IPS DF 6.9 (cell line): ENCODE measurements around the gene PLCB3.

ENCODE experiments used
- DNase-seq: peaks from one replicate; pipeline ENCODE4 v3.0.0-alpha.2; 2013; ENCODE audit warnings: low read depth, low spot score
- H3K27ac ChIP-seq: one replicate; pipeline ENCODE4 v1.5.1; 2013; ENCODE audit warnings: low read length, control low read depth
- H3K27me3 ChIP-seq: 2 replicates; pipeline ENCODE4 v1.6.1; 2013; ENCODE audit warnings: mild to moderate bottlenecking, low read length; ENCODE audit not compliant: control insufficient read depth, insufficient read depth
- H3K36me3 ChIP-seq: 2 replicates; pipeline ENCODE4 v1.6.1; 2013; ENCODE audit warnings: low read length; ENCODE audit not compliant: control insufficient read depth, insufficient read depth
- H3K4me1 ChIP-seq: 2 replicates; pipeline ENCODE4 v1.6.1; 2013; ENCODE audit warnings: low read length; ENCODE audit not compliant: control insufficient read depth, insufficient read depth
- H3K4me3 ChIP-seq: 2 replicates; pipeline ENCODE4 v1.5.1; 2013; ENCODE audit warnings: mild to moderate bottlenecking, low read length
- H3K9me3 ChIP-seq: 2 replicates; pipeline ENCODE4 v1.6.1; 2013; ENCODE audit warnings: low read length, inconsistent platforms; ENCODE audit not compliant: control insufficient read depth, insufficient read depth
- whole genome bisulfite sequencing: extraction: QIAGEN DNeasy Blood & Tissue Kit; methylation state at CpG from one replicate; pipeline ENCODE4 v1.1.7; 2013; ENCODE audit warnings: mixed read lengths, missing lambda C conversion rate; ENCODE audit not compliant: insufficient read length, insufficient coverage; 5-methylcytosine and 5-hydroxymethylcytosine counted together

The PLCB3 gene

DNA sequence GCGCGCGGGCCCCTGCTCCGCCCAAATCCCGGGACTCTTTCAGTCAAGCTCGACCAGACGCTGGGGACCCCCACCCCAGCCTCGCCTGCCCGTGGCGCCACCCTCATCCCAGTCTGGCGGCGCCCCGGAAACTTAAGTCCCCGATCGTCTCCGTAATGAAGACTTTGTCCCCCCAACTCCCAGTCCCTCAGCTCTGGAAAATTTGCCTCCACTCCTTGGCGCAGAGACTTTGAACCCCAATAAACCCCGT, 348 bp downstream of the PLCB3 start:
- Histone ChIP-seq H3K4me1 (peaks cover 17% of the 10 kb centered on the region), H3K4me3 (peak overlapping the region; percentile 84; the same call in 1 of the 2 replicates), H3K9me3 (no peaks in the 10 kb centered on the region), H3K27ac (no peak overlapping the region), H3K36me3 (peaks cover 24% of the 10 kb centered on the region), H3K27me3 (no peaks in the 10 kb centered on the region)
- DNase-seq = no peak
- no CpG with 5 or more reads among the region's 18 CpGs for WGBS

DNA sequence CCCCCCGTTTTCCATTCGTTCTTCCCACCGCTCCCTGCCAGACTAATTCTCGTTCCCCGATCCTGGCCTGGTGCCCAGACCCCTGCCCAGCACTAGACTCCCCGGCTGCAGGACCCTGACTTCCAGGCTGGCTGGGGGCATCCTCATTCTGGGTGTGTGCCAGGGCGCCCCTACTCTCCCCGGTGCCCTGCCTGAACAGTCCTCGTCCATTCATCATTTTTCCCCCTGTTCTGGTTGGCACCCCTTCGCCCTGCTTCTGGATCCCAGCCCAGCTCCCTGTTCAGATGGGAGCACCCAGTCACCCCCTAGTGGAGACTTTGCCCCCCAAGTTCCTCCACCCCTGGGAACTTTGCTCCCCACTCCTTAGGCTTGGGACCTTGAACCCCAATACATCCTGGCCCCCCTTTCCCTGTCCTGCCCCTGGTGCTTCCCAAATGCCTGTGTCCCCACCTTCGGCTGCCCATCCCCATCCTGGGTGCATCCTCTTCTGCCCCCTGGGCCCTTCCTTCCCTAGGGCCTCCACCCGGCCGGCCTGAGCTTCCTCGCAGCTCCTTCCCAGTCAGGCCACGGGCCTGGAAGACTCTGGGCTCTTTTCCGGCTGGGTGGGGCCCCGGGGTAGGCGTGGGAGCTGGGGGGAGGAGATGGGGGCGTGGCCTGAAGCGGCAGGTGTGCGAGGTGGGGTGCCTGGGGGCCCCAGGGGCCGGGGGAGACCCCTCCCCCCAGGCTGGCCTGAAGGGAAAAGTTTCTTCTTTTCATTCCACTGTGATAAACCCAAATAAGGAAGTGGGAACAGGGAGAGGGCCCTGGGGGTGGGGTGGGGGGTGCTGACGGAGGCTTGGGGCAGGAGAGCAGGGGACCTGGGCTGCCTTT, 908 bp downstream of the PLCB3 start:
- peaks cover 17% of the 10 kb centered on the region for H3K4me1 ChIP-seq
- no peaks in the 10 kb centered on the region for H3K27me3 ChIP-seq
- H3K9me3 ChIP-seq = no peaks in the 10 kb centered on the region
- no peak overlapping the region for H3K27ac ChIP-seq
- no CpG with 5 or more reads among the region's 23 CpGs for WGBS
- peaks cover 25% of the 10 kb centered on the region for H3K36me3 ChIP-seq
- peak overlapping the region; percentile 84; the same call in 1 of the 2 replicates for H3K4me3 ChIP-seq
- no peak for DNase-seq

DNA sequence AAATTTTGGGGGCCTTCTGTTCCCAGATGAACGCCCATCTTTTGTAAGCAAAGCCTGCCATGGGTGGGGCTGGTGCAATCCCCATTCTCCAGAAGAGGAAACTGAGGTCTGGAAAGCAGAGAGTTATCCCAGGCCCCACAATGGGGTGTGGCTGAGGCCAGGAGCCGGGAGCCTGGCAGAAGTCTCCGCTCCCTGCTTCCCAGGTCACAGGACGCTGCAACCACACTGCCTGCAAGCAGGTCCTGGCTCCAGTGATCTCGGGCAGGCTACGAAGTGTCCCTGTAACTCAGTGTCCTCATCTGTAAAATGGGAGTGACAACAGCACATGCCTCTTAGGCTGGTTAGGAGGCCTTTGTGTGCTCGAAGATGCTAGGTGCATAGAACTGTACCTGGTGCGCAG, 1.7 kb downstream of the PLCB3 start:
- peaks cover 15% of the 10 kb centered on the region for H3K4me1 ChIP-seq
- no peaks in the 10 kb centered on the region for H3K27me3 ChIP-seq
- H3K36me3 ChIP-seq = peaks cover 25% of the 10 kb centered on the region
- no peaks in the 10 kb centered on the region for H3K9me3 ChIP-seq
- H3K4me3 ChIP-seq = no peak overlapping the region
- DNase-seq = no peak
- H3K27ac ChIP-seq = no peak overlapping the region
- WGBS = no CpG with 5 or more reads among the region's 8 CpGs

DNA sequence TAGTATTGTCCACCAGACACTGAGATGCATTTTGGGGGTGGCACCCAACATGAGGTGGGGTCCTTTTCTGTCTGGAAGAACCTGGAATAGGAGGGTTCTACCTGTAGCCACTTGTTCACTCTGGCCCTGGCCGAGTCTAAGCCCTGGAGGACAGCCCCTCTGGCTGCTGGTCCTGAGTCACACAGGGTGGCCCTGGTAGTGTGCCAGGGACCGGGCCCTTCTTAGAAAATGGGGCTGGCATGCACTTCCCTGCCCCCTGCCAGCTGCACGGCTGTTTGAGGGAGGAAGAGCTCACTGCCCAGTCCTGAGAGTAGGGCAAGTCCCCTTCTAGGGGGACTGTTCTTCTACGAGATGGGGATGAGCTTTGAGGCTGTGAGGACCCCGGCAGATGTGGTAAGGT, 2.2 kb downstream of the PLCB3 start:
- no peaks in the 10 kb centered on the region for H3K27me3 ChIP-seq
- no peak for DNase-seq
- H3K4me3 ChIP-seq = no peak overlapping the region
- H3K36me3 ChIP-seq = peaks cover 28% of the 10 kb centered on the region
- H3K27ac ChIP-seq = no peak overlapping the region
- no peaks in the 10 kb centered on the region for H3K9me3 ChIP-seq
- H3K4me1 ChIP-seq = peaks cover 14% of the 10 kb centered on the region
- no CpG with 5 or more reads among the region's 5 CpGs for WGBS

DNA sequence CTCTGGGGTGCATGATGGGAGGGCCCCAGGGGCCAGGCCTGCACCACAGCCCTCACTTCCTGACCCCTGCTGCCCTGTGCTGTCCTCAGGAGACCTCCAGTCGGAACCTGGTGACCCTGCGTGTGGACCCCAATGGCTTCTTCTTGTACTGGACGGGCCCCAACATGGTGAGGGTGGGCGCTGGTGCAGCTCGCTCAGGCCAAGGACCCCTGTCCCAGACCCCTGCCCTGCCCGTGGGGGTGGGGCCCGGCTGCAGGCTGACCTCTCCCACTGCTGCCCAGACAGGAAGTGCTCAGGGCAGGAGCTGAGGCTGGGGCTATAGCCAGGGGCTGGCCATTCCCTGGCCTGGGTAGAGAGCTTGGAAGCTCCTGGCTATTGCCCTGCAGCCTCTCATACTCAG, 3.0 kb downstream of the PLCB3 start:
- no peak overlapping the region; the same call in 1 of the 2 replicates for H3K4me3 ChIP-seq
- H3K36me3 ChIP-seq = peaks cover 36% of the 10 kb centered on the region
- no peak overlapping the region for H3K27ac ChIP-seq
- no peak for DNase-seq
- H3K27me3 ChIP-seq = no peaks in the 10 kb centered on the region
- peaks cover 8% of the 10 kb centered on the region; the same call in 1 of the 2 replicates for H3K4me1 ChIP-seq
- no CpG with 5 or more reads among the region's 7 CpGs for WGBS
- H3K9me3 ChIP-seq = no peaks in the 10 kb centered on the region

DNA sequence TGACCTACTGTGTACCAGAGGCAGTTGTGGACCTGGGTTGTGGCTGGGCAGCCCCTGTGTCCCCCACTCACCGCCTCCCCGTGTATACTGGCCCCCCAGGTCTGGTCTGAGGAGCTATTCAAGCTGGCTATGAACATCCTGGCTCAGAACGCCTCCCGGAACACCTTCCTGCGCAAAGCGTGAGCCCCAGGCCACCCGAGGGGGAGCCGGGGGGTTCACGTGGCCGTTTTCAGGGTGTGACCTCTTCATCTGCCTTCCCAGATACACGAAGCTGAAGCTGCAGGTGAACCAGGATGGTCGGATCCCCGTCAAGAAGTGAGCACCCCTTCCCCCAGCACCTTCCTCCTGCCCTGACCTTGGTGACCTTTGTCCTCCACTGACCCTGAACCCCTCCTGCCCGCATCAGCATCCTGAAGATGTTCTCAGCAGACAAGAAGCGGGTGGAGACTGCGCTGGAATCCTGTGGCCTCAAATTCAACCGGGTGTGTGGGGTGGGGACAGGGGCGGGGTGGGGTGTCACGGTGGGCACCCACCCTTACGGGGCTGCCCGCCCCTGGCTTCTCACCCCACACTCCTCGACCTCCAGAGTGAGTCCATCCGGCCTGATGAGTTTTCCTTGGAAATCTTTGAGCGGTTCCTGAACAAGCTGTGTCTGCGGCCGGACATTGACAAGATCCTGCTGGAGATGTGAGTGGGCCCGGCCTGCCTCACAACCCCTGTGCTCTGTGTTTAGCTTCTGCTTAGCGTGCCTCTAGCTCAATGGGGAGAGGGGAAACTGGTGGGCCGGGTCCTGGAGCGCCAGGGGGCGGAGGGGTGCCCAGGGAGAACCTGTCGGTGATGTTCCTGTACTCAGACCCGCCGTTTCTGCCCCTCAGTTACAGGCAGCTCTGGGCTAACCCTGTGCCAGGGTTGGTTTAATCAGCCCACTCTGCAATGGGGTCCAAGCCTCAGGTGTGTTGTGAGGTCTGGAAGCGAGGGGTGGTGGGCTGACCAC, 4.1 kb downstream of the PLCB3 start:
- Histone ChIP-seq H3K27me3 (no peaks in the 10 kb centered on the region), H3K27ac (no peak overlapping the region), H3K36me3 (peaks cover 46% of the 10 kb centered on the region), H3K4me1 (0 out of 2 replicates have a peak, but pooled peaks cover 4% of the 10 kb centered on the region), H3K4me3 (no peak overlapping the region), H3K9me3 (no peaks in the 10 kb centered on the region)
- no CpG with 5 or more reads among the region's 35 CpGs for WGBS
- DNase-seq = no peak

DNA sequence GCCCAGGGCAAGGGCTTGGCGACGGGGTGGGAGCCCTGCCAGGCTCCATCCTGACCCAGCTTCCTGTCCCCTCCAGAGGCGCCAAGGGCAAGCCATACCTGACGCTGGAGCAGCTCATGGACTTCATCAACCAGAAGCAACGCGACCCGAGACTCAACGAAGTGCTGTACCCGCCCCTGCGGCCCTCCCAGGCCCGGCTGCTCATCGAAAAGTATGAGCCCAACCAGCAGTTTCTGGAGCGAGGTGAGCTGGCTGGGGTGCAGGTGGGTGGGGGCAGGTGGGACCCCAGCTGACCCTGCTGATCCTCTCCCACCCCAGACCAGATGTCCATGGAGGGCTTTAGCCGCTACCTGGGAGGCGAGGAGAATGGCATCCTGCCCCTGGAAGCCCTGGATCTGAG, 5.0 kb downstream of the PLCB3 start:
- Histone ChIP-seq H3K9me3 (no peaks in the 10 kb centered on the region), H3K4me3 (no peak overlapping the region), H3K36me3 (peaks cover 49% of the 10 kb centered on the region), H3K4me1 (0 out of 2 replicates have a peak, but pooled peaks cover 4% of the 10 kb centered on the region), H3K27me3 (no peaks in the 10 kb centered on the region), H3K27ac (no peak overlapping the region)
- no CpG with 5 or more reads among the region's 15 CpGs for WGBS
- no peak for DNase-seq

DNA sequence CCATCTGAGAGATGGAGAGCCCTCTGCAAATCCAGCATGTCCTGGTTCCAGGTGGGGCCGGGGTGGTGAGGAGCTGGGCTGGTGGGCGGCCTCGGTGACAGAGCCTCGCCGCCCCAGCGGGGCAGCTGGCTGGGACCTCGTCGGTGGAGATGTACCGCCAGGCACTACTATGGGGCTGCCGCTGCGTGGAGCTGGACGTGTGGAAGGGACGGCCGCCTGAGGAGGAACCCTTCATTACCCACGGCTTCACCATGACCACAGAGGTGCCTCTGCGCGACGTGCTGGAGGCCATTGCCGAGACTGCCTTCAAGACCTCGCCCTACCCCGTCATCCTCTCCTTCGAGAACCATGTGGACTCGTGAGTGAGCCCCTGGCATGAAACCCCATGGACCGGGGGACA, 7.0 kb downstream of the PLCB3 start:
- H3K4me1 ChIP-seq = no peaks in the 10 kb centered on the region
- DNase-seq = no peak

DNA sequence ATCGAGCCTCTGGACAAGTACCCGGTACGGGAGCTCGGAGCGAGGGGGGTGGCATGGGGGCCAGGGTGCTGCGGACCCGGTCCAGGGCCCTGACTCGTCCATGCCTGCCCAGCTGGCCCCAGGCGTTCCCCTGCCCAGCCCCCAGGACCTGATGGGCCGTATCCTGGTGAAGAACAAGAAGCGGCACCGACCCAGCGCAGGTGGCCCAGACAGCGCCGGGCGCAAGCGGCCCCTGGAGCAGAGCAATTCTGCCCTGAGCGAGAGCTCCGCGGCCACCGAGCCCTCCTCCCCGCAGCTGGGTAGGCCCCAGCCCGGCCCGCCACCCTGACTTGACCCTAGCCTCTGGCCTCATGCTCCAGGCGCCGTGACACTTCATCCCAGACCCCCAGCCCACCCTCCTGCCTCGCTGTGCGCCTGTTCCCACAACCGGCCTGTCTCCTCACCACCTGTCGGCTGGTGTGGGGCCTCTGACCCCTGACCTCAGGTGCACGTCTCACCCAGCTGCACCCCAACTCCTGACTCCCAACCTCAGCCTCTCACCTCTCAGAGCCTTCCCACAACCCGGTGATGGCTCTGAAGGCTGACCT, 7.7 kb downstream of the PLCB3 start:
- DNase-seq = no peak
- H3K27me3 ChIP-seq = no peaks in the 10 kb centered on the region
- no peak overlapping the region for H3K4me3 ChIP-seq
- H3K36me3 ChIP-seq = peaks cover 63% of the 10 kb centered on the region
- H3K4me1 ChIP-seq = 0 out of 2 replicates have a peak, but pooled peaks cover 1% of the 10 kb centered on the region
- H3K9me3 ChIP-seq = no peaks in the 10 kb centered on the region
- H3K27ac ChIP-seq = no peak overlapping the region
- WGBS = no CpG with 5 or more reads among the region's 32 CpGs

More for the DNA sequence above, 7.0 kb downstream of the PLCB3 start:
- Histone ChIP-seq H3K27ac (no peak overlapping the region), H3K9me3 (no peaks in the 10 kb centered on the region), H3K36me3 (peaks cover 60% of the 10 kb centered on the region), H3K27me3 (no peaks in the 10 kb centered on the region), H3K4me3 (no peak overlapping the region)
- WGBS = no CpG with 5 or more reads among the region's 24 CpGs

DNA sequence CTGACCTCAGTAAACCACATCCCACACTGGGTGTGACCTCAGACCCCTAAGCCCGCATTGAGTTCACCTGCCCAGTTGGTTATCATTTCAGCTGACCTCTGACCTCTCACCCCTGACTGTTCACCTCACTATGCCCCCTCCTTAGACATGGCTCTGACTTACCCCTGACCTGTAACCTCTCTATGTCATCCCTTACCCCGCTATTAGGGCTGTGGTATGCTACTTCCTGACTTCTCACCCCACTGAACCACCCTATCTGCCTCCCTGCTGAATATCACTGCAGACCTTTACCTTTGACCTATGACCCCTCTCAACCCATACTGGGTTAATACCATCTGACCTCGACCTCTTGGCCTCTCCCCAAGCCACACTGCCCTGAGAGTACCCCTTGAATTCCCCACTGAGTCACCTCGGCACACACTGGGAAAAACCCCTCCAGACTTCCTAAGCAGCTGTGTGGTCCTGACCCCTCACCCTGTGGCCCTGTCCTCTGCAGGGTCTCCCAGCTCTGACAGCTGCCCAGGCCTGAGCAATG, 8.3 kb downstream of the PLCB3 start:
- no peak overlapping the region for H3K4me3 ChIP-seq
- 0 out of 2 replicates have a peak, but pooled peaks cover 1% of the 10 kb centered on the region for H3K4me1 ChIP-seq
- peaks cover 62% of the 10 kb centered on the region for H3K36me3 ChIP-seq
- H3K27me3 ChIP-seq = no peaks in the 10 kb centered on the region
- no CpG with 5 or more reads among the region's 4 CpGs for WGBS
- no peak overlapping the region for H3K27ac ChIP-seq
- H3K9me3 ChIP-seq = no peaks in the 10 kb centered on the region
- no peak for DNase-seq
